Adrenal gland (tissue), 12 donors: ENCODE results near the gene USP7. TPM values are rescaled to one million over a fixed set of nuclear protein-coding genes. Genes with fewer than 3 reads are reported as not detected.

ENCODE experiments used
- DNase-seq, 7 donors: peaks; one replicate each; pipeline ENCODE4 v3.0.0-alpha.2; 2019 to 2020
- H3K27ac ChIP-seq, 5 donors: fragments of 200-600 bp; sonication (generic) in 4 of 5; 1 replicate in 3 of 5; 2 replicates in 2 of 5; pipeline versions ENCODE4 v1.5.1 to v1.8.0; 2016 to 2020; ENCODE audit warnings: mild to moderate bottlenecking in 1 of 5
- H3K27me3 ChIP-seq: fragments of 200-600 bp; 2 replicates; pipeline ENCODE4 v1.8.0; 2021
- H3K36me3 ChIP-seq, 2 donors: fragments of 200-600 bp; replicated peaks in 1 of 2; 1 replicate in 1 of 2; 2 replicates in 1 of 2; pipeline versions ENCODE4 v1.5.1 to v1.8.0; 2018 to 2022
- H3K4me1 ChIP-seq, 2 donors: fragments of 200-600 bp; replicated peaks in 1 of 2; 1 replicate in 1 of 2; 2 replicates in 1 of 2; pipeline versions ENCODE4 v1.5.1 to v1.8.0; 2018 to 2021
- H3K4me3 ChIP-seq, 4 donors: fragments of 200-600 bp; sonication (generic) in 3 of 4; one replicate each; pipeline ENCODE4 v1.5.1; 2016 to 2018
- H3K9me3 ChIP-seq, 3 donors: fragments of 200-600 bp; sonication (generic) in 1 of 3; replicated peaks in 1 of 3; 1 replicate in 2 of 3; 2 replicates in 1 of 3; pipeline versions ENCODE4 v1.5.1 to v1.8.0; 2016 to 2021
- CTCF ChIP-seq, 6 experiments: fragments of 450-650 bp in 4 of 6; fragments of 200-600 bp in 2 of 6; sonication (generic) in 1 of 6; IDR thresholded peaks; 1 replicate in 5 of 6; 2 replicates in 1 of 6; pipeline versions ENCODE4 v1.5.1 to v1.8.0; 2016 to 2021; ENCODE audit warnings: antibody characterized with exemption in 6 of 6, mild to moderate bottlenecking in 2 of 6, moderate library complexity in 1 of 6
- POLR2A ChIP-seq, 2 donors: fragments of 450-650 bp; IDR thresholded peaks; one replicate each; pipeline ENCODE4 v1.6.1; 2017; ENCODE audit warnings: antibody characterized with exemption in 2 of 2, mild to moderate bottlenecking in 2 of 2, moderate library complexity in 1 of 2
- WGBS, 4 donors: extraction: QIAGEN DNeasy Blood & Tissue Kit in 2 of 4; methylation state at CpG; one replicate each; pipeline versions ENCODE4 v1.1.5 to v1.1.7; 2013 to 2017; 5-methylcytosine and 5-hydroxymethylcytosine counted together
- intact Hi-C, 2 donors: fragments of 100-400 bp; cut with DNase I; formaldehyde crosslinking; loops; one replicate each; pipeline versions ENCODE4 v1.14.1 to v1.15.0; 2022 to 2023
- polyA plus RNA-seq, 3 donors: library from polyadenylated mRNA; stranded (reverse); fragments of 200-250 nt in 2 of 3; fragments of 350-450 nt in 1 of 3; fragmentation: Illumina TruSeq in 1 of 3; extraction: RNeasy Lipid Tissue Mini Kit (QIAGEN cat#74804) in 1 of 3; gene quantifications; one replicate each; pipeline ENCODE4 v1.2.3, GENCODE V29; 2013 to 2014
- total RNA-seq, 9 donors: library from RNA; depleted of rRNA in 4 of 9; stranded (reverse); fragments of >200 nt in 4 of 9; fragments of 120-200 nt in 1 of 9; fragmentation: NEBNext Ultra II Directional in 1 of 9; extraction: Animal tissue kit (Norgen Biotek cat#: 25700) in 1 of 9; gene quantifications; one replicate each; pipeline versions ENCODE4 v1.1.0 to v1.2.4, GENCODE V29; 2013 to 2023
- donor health status: healthy with polysubstance abuse.
- donor health status: Bipolar disorder and iron deficiency.
- donor health status: DM: yes; HTN: yes; CAD: no.
- donor health status: DM: no; HTN: no; CAD: no.
- donor health status: DM: no; HTN: no; CAD: no.
- donor health status: DM: yes; HTN: yes; CAD: no.

Gene USP7
- total and polyA plus RNA-seq, 12 donors, result 23.7 to 121 (median 68.2) TPM

DNA sequence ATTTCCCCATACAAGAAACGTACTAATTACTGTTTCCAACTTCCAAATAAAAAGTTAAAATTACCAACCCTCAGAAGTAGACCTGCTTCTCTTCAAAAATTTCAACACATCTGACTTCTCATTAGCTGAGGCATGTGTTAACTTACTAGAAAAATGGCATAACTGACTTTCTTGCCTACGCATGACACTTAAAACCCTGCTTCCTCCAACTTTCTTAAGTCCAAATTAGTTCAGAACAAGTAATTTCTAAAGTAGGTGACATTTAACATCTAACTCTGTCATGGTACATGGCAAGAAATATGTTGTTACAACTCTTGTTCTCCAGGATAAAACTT, 6.7 kb downstream of the USP7 start:
- Histone ChIP-seq H3K4me1 (peaks cover 38 to 79% of the 10 kb centered on the region in 2 donors), H3K36me3 (no peaks in the 10 kb centered on the region), H3K9me3 (no peaks in the 10 kb centered on the region), H3K27me3 (no peaks in the 10 kb centered on the region), H3K27ac (peak overlapping the region in 3 of 5 donors; percentile 17 to 69 (median 68)), H3K4me3 (no peak overlapping the region)
- no peak for DNase-seq
- 47 to 67% (median 52%) methylated on average over 2 of the region's 2 CpGs for WGBS, 4 donors
- intact Hi-C loops, result no loop called here
- TF ChIP-seq POLR2A (IDR thresholded peaks at IDR 0.05) (no peak), CTCF (IDR thresholded peaks at IDR 0.05) (no peak)

DNA sequence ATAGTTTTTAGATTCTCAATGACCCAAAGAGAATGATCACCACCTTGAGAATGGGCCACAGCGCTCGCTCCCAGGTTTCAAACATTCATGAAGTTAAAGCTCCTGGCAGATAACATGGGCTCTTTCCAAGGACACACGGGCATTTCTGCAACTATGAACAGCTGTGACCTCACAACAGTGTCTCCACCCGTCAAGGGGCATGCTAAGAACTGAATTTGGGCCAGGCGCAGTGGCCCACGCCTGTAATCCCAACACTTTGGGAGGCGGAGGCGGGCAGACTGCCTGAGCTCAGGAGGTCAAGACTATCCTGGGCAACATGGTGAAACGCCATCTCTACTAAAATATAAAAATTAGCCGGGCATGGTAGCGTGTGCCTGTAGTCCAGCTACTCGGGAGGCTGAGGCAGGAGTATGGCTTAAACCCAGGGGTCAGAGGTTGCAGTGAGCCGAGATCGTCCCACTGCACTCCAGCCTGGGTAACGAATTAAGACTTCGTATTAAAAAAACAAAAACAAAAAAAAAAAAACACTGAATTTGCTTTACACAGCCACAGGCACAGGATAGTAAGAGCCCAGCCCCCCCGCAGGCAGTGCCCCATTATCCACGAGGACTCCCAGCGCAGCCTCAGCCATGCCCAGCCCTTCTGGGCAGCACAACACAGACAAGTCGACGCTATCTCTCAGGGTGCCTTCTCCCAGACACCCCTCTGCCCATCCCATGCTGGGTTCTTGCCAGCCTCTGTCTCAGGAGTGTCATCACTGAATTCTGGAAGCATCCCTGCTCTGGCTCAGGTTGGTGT, 7.2 kb downstream of the USP7 start:
- intact Hi-C loops, result no loop called here
- DNase-seq, result peak; percentile 36 to 74 (median 55)
- 35 to 55% (median 50%) methylated on average over 17 to 21 of the region's 21 CpGs for WGBS, 4 donors
- Histone ChIP-seq H3K4me3 (no peak overlapping the region), H3K27me3 (no peaks in the 10 kb centered on the region), H3K36me3 (no peaks in the 10 kb centered on the region), H3K27ac (peak overlapping the region in 4 of 5 donors; percentile 14 to 69 (median 42)), H3K4me1 (peaks cover 34 to 76% of the 10 kb centered on the region in 2 donors), H3K9me3 (no peaks in the 10 kb centered on the region)
- TF ChIP-seq POLR2A (IDR thresholded peaks at IDR 0.05), result no peak
- no peak for TF ChIP-seq CTCF (IDR thresholded peaks at IDR 0.05)

- Histone ChIP-seq H3K9me3 (no peaks in the 10 kb centered on the region), H3K36me3 (no peaks in the 10 kb centered on the region), H3K27me3 (no peaks in the 10 kb centered on the region), H3K4me3 (no peak overlapping the region), H3K27ac (peak overlapping the region in 4 of 5 donors; percentile 14 to 69 (median 42)), H3K4me1 (peaks cover 39 to 76% of the 10 kb centered on the region in 2 donors)
- 44 to 61% (median 46%) methylated on average over 2 of the region's 2 CpGs for WGBS, 4 donors
- no peak for DNase-seq
- TF ChIP-seq CTCF (IDR thresholded peaks at IDR 0.05), result no peak
- TF ChIP-seq POLR2A (IDR thresholded peaks at IDR 0.05), result no peak
- intact Hi-C loops, result no loop called here
Observed at GRCh38 chr16:8955828-8956227, 7.9 kb downstream of the USP7 start.

- WGBS, 4 donors, result 62 to 78% (median 72%) methylated on average over 9 to 11 of the region's 11 CpGs
- H3K4me3 ChIP-seq, result no peak overlapping the region
- no peak for DNase-seq
- no peaks in the 10 kb centered on the region for H3K27me3 ChIP-seq
- TF ChIP-seq POLR2A (IDR thresholded peaks at IDR 0.05), result no peak
- no peak for TF ChIP-seq CTCF (IDR thresholded peaks at IDR 0.05)
- no peaks in the 10 kb centered on the region for H3K9me3 ChIP-seq
- no peaks in the 10 kb centered on the region for H3K36me3 ChIP-seq
- H3K4me1 ChIP-seq, result peaks cover 24 to 73% of the 10 kb centered on the region in 2 donors
- H3K27ac ChIP-seq, result no peak overlapping the region
- intact Hi-C loops, result no loop called here
Observed at GRCh38 chr16:8953064-8953463, 10.6 kb downstream of the USP7 start.
